Choroid plexus epithelial cell (primary cell): Measurements from ENCODE around the gene FAM219A.

ENCODE experiments used
- DNase-seq: peaks from one replicate; pipeline ENCODE4 v3.0.0-alpha.2; 2010; ENCODE audit warnings: low read depth
- H3K4me3 ChIP-seq: 2 replicates; pipeline ENCODE4 v1.5.1; 2011; ENCODE audit warnings: low read depth, mild to moderate bottlenecking, control low read depth, low read length, moderate library complexity
- TF ChIP-seq, protein P1 (sequence below): conservative IDR thresholded peaks from 2 replicates; pipeline ENCODE4 v1.5.1; 2011; ENCODE audit warnings: low read depth, mild to moderate bottlenecking, control low read depth, inconsistent platforms, low read length, moderate library complexity

The FAM219A gene

DNA sequence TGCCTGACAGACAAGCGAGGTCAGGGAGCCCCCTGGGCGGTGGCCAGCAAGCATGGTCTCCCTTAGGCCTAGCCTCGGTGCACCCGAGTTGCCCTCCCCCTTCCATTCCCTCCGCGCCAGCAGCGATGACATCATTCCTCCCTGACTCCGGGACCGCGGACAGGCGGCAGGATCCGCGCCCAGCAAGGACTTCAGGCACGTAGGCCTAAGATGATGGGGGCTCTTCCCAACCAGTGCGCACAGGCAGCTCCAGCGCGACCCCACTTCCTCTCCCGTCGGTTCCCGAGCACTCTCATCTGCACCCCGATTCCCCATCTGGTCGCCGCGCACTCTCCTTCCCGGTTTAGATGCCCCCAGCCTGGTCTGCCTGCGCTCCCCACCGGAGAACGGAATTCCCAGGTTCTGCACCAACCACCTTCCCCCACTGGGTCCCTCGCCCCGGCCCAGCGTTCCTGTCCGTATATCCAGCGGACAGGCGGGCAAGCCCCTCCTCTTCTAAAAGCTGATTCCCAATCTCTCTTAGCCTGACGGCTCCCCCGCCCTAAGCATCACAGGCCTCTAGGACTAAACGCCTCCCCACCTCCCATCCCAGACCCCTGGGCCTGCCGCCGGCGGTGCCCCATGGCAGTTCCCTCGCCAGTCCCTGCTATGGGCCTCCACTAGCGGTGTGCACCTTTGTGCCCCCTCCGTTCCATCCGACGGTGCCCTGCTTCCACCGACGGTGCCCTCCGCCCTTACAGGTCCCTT is 931 bp downstream of the FAM219A start:
- TF ChIP-seq, protein P1, sequence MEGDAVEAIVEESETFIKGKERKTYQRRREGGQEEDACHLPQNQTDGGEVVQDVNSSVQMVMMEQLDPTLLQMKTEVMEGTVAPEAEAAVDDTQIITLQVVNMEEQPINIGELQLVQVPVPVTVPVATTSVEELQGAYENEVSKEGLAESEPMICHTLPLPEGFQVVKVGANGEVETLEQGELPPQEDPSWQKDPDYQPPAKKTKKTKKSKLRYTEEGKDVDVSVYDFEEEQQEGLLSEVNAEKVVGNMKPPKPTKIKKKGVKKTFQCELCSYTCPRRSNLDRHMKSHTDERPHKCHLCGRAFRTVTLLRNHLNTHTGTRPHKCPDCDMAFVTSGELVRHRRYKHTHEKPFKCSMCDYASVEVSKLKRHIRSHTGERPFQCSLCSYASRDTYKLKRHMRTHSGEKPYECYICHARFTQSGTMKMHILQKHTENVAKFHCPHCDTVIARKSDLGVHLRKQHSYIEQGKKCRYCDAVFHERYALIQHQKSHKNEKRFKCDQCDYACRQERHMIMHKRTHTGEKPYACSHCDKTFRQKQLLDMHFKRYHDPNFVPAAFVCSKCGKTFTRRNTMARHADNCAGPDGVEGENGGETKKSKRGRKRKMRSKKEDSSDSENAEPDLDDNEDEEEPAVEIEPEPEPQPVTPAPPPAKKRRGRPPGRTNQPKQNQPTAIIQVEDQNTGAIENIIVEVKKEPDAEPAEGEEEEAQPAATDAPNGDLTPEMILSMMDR = no peak
- H3K4me3 ChIP-seq = peak overlapping the region; percentile 76
- peak; percentile 57 for DNase-seq

DNA sequence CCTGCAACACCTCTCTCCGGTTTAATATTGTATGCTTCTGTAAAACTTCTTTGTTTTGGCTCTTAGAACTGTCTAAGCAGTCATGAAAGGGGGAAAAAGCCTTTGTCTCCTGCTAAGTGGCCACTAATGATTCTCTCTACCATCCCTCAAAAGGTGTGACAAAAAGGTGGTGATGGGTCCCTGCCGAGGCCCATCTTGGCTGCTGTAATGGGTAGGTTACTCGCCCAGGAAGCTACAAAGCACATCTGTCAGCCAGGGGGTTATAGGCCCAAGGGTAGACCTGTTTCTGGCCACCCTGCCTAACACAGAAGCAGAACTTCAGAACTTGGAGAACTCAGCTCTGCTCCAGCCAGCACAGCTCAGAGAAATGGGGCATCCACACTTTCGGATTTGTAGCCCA is 1.6 kb downstream of the FAM219A start:
- no peak for DNase-seq
- TF ChIP-seq, protein P1 = no peak
- peak overlapping the region; percentile 76 for H3K4me3 ChIP-seq

DNA sequence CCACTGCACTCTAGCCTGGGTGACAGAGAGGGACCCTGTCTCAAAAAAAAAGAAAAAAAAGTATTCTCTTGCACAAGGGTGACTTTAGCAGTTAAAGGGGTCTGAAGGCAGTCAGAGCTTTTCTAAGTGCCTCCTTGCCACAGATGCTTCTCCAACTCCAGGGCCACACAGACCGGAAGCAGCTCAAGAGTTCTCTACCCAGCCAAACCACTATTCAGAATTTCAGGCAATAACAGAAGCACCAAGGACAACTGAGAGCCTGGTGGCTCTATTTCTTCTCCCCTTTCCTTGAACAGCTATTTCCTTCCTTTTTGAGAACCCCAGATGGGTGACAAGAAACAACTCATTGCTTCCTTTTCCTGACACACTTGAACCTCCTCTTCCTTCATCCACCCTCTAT is 2.2 kb downstream of the FAM219A start:
- TF ChIP-seq, protein P1 = no peak
- no peak for DNase-seq

DNA sequence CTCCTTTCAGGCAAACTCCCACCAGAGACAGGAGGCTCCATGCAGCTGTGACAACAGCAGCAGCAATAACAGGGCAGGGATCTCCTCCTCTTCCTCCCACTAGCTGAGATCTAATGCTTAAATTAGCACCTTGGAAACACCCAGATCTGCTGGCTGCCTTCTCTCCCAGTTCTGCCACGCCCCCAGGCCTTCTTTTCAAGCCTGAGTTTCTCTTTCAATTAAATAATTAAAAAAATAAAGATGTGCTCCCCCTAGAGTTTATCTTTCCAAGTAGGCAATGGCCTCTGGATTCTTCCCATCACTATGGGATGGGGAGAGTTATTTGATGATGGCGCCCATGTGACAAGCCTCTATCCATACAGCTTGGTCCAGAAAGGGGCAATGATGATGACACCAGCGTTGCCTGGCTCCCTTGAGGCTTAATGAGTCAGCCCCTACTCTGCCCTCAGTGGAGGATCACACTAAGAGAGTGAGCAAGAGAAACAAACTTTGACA is 3.8 kb downstream of the FAM219A start:
- peak; percentile 74 for DNase-seq
- no peak overlapping the region for H3K4me3 ChIP-seq
- TF ChIP-seq, protein P1 = peak; percentile 47

More for the DNA sequence above, 2.2 kb downstream of the FAM219A start:
- no peak overlapping the region for H3K4me3 ChIP-seq

DNA sequence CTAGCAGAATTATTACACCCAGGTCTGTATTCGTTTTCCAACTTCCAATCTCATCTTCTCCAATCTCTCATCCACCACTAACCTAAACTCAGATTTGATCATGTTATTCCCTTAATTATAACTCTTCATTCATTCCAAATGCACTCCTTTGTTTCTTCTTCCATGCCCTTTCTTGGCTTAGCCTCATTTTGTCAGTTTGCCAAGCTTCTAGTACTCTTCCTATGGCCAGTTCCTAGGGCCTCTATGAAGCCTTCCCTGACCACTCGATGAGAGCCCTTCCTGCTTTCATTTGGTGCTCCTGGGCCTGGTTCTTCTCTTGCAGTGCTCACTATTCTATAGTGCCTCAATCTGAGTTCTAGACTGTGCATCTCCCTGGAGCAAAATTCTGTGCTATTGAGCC is 5.8 kb downstream of the FAM219A start:
- DNase-seq = no peak
- TF ChIP-seq, protein P1 = no peak
- H3K4me3 ChIP-seq = no peak overlapping the region

DNA sequence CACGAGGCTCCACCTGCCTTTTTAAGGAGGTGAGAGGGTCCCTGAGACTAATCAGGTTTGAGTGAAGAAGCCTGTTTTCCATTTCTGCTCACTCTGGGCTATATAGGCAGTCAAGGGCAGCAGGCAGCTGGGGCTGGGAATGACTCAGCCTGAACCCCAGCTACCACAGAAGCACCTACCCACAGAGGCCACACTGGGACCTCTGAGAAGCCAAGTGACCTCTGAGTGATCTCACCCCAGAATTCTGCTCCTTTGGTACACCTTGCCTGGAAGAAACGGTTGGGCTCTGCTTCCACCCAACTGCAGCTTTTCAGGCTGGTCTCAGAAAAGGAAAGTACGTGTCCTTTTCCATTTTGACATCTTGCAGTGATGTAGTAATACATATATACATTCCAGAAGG is 6.8 kb downstream of the FAM219A start:
- TF ChIP-seq, protein P1 = no peak
- H3K4me3 ChIP-seq = no peak overlapping the region
- DNase-seq = peak; percentile 43

DNA sequence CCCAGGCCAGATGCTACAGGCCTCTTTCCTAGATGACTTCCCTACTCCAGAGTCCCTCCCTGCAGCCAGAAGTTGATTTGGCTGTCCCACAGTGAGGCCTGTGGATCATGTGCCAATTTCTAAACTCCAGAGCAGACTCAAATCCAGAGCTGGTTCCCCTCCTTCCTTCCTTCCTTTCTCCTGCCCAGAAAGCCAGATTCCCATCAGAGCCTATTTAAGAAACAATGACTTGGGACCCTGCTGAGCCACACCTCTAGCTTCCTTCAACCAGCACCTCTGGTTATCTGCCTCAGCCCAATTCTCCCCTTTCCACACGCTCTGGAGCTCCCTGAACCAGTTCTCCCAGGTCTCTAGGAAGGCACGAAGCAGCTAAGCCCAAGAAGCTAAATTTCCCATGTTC is 7.2 kb downstream of the FAM219A start:
- no peak overlapping the region for H3K4me3 ChIP-seq
- TF ChIP-seq, protein P1 = no peak
- DNase-seq = no peak
